ENCODE measurements around the gene E2F2. TPM values are rescaled to one million over a fixed set of nuclear protein-coding genes. Genes with fewer than 3 reads are reported as not detected.
A peak's percentile ranks its signal among the peaks of the same experiment; 100 is the strongest.

E2F2 gene
- total and polyA plus RNA-seq, 2 of the 4 experiments (the other 2 are of a cell fraction): 0.36 to 0.51 TPM

GRCh38 chr1:23475641-23476040 lies 55.4 kb downstream of the E2F2 start:
- DNase-seq (no peak), ATAC-seq (ENCODE audit: low read depth) (peak; percentile 57)
- Histone ChIP-seq H3K56ac (ENCODE audit: extremely low read depth, insufficient read depth, low read length) (no peak overlapping the region), H2AK5ac (ENCODE audit: low read depth, low read length) (no peak overlapping the region), H3K27ac (ENCODE audit: insufficient read depth, low read length) (peak overlapping the region; percentile 4; the same call in 1 of the 2 replicates), H4K91ac (ENCODE audit: insufficient read depth, low read depth, low read length) (no peak overlapping the region), H3K4me3 (ENCODE audit: insufficient read depth, low read depth, low read length) (no peak overlapping the region), H4K8ac (ENCODE audit: low read depth in 2 of 2, low read length in 2 of 2) (no peak overlapping the region), H4K20me1 (ENCODE audit: insufficient read depth, low read length) (peaks cover 29% of the 10 kb centered on the region), H3K18ac (ENCODE audit: low read depth, low read length) (no peak overlapping the region), H2BK120ac (ENCODE audit: low read depth, low read length) (no peak overlapping the region), H2BK5ac (ENCODE audit: low read depth, low read length, poor library complexity, severe bottlenecking) (peak overlapping the region; percentile 18), H3K79me1 (ENCODE audit: low read depth in 1 of 2, low read length in 2 of 2) (peaks cover 5 to 65% of the 10 kb centered on the region in 2 experiments; a peak in 3 of 4 replicates), H2BK20ac (ENCODE audit: low read depth, low read length) (no peak overlapping the region), H3K14ac (replicated peaks; ENCODE audit: low read depth, low read length) (no peak overlapping the region), H2BK15ac (ENCODE audit: low read depth, low read length) (no peak overlapping the region), H3K9me1 (ENCODE audit: insufficient read depth, low read length) (peaks cover 17% of the 10 kb centered on the region), H3K4ac (ENCODE audit: low read depth, low read length) (peak overlapping the region; percentile 6; the same call in 1 of the 2 replicates), H2AFZ (replicated peaks; ENCODE audit: low read length, poor library complexity) (no peak overlapping the region), H2AK9ac (replicated peaks; ENCODE audit: low read depth, low read length, poor library complexity) (no peak overlapping the region), H3K9me3 (ENCODE audit: control insufficient read depth, insufficient read depth, low read length) (no peaks in the 10 kb centered on the region), H3K4me1 (ENCODE audit: control insufficient read depth, insufficient read depth, low read length) (peaks cover 13% of the 10 kb centered on the region), H3K27me3 (ENCODE audit: control insufficient read depth, insufficient read depth, low read length) (no peaks in the 10 kb centered on the region), H3K4me2 (ENCODE audit: low read depth, low read length) (no peak overlapping the region), H3K23ac (ENCODE audit: low read depth, low read length) (no peak overlapping the region), H4K5ac (ENCODE audit: low read depth, low read length) (no peak overlapping the region), H3K9ac (ENCODE audit: low read depth, low read length) (no peak overlapping the region), H3K36me3 (ENCODE audit: control insufficient read depth, insufficient read depth, low read length) (0 out of 2 replicates have a peak, but pooled peaks cover 1% of the 10 kb centered on the region)
- CTCF ChIA-PET: interaction anchor here (0.7 kb wide), 1 partner anchor 428 kb away, joined by 3 read pairs; no protein-coding TSS in a partner anchor
- in situ Hi-C loops (cut with MboI; ENCODE audit: low sequenced_read_pairs) (no loop called here), intact Hi-C loops (cut with micrococcal nuclease) (no loop called here), dilution Hi-C loops (cut with HindIII; ENCODE audit: low sequenced_read_pairs, unreplicated experiment) (no loop called here)
- POLR2A ChIA-PET (ENCODE audit: unreplicated experiment): interaction anchor here (0.6 kb wide), 1 partner anchor 107 kb away, joined by 5 read pairs; no protein-coding TSS in a partner anchor
- BruUV-seq (replicated peaks): no TSS peak
- TF ChIP-seq RCOR1 (IDR thresholded peaks at IDR 0.05; ENCODE audit: insufficient replicate concordance, low read length) (no peak), USF2 (IDR thresholded peaks at IDR 0.05; ENCODE audit: low read depth, low read length) (no peak), POLR2A (IDR thresholded peaks at IDR 0.05; ENCODE audit: low read depth, low read length) (no peak), MAZ (IDR thresholded peaks at IDR 0.05; ENCODE audit: borderline replicate concordance, low read depth, low read length) (no peak), NFE2L2 (IDR thresholded peaks at IDR 0.05; ENCODE audit: low read depth, low read length) (no peak), RAD21 (IDR thresholded peaks at IDR 0.05; ENCODE audit: low read length) (no peak), BHLHE40 (IDR thresholded peaks at IDR 0.05; ENCODE audit: low read depth, low read length) (peak; percentile 87), SMC3 (IDR thresholded peaks at IDR 0.05; ENCODE audit: low read depth, low read length) (no peak), CHD1 (IDR thresholded peaks at IDR 0.05; ENCODE audit: low read depth, low read length) (no peak), CEBPB (IDR thresholded peaks at IDR 0.05; ENCODE audit: low read depth, low read length) (peak; percentile 86), CTCF (conservative IDR thresholded peaks at IDR 0.05; ENCODE audit: low read depth, low read length) (no peak)
- WGBS, 2 experiments (ENCODE audit: extremely low coverage in 2 of 2, insufficient read length in 1 of 2): 67% methylated on average over 1 of the region's 3 CpGs; no CpG with 5 or more reads in 1 of the 2 experiments

Measured in IMR-90 (cell line).